SH-SY5Y (cell line): ENCODE measurements around the gene ULK4.

Experiments used
- GATA2 ChIP-seq: IDR thresholded peaks from 2 replicates; pipeline ENCODE4 v1.6.1; 2011; ENCODE audit warnings: mild to moderate bottlenecking, low read depth, low read length
- GATA3 ChIP-seq: IDR thresholded peaks from 2 replicates; pipeline ENCODE4 v1.6.1; 2011; ENCODE audit warnings: low read depth, mild to moderate bottlenecking, low read length, moderate library complexity

- TF ChIP-seq GATA3 (no peak), GATA2 (no peak)
Measured at GRCh38 chr3:41579861-41580260, 382.0 kb downstream of the ULK4 start.
